ENCODE measurements around the gene DCST2. TPM values are rescaled to one million over a fixed set of nuclear protein-coding genes. Genes with fewer than 3 reads are reported as not detected.
"Not testable (repeated sequence)": the region's sequence is repeated elsewhere in the genome, so short reads cannot be mapped to it uniquely, and the experiment has no call there.

DCST2 gene
- total RNA-seq, 2 experiments from 2014 or later, result 0.18 to 0.40 TPM

- DNase-seq, result no peak
- no peaks in the 10 kb centered on the region for H3K9me3 Mint-ChIP-seq
- H3K27me3 Mint-ChIP-seq, result no peaks in the 10 kb centered on the region
- H3K4me1 Mint-ChIP-seq, result peaks cover 31% of the 10 kb centered on the region
- H3K27ac Mint-ChIP-seq, result no peak overlapping the region
- ChIA-PET POLR2A (interaction anchor here (0.8 to 13.2 kb wide), 5 partner anchors 9 to 43 kb away, joined by 3 to 203 read pairs (median 7); partner anchors contain the start of genes CKS1B and FLAD1), CTCF (interaction anchor here (0.6 to 11.4 kb wide), 9 partner anchors 13 to 64 kb away, joined by 3 to 139 read pairs (median 6); partner anchors contain the start of genes ADAM15 and FLAD1)
- no peak overlapping the region for H3K4me3 Mint-ChIP-seq
- H3K36me3 Mint-ChIP-seq (ENCODE audit: low read depth), result no peaks in the 10 kb centered on the region
These were observed 36.4 kb downstream of the DCST2 start for GRCh38 chr1:154996966-154997701.

GRCh38 chr1:154995301-154995983, 38.1 kb downstream of the DCST2 start:
- DNase-seq; H3K27me3 Mint-ChIP-seq; H3K36me3 Mint-ChIP-seq (ENCODE audit: low read depth); H3K27ac Mint-ChIP-seq; H3K4me3 Mint-ChIP-seq; H3K9me3 Mint-ChIP-seq: not testable (repeated sequence)
- CTCF ChIA-PET, result interaction anchor here (0.7 to 11.4 kb wide), 10 partner anchors 11 to 1485 kb away, joined by 3 to 139 read pairs (median 3); partner anchors contain the start of gene FLAD1
- POLR2A ChIA-PET, result interaction anchor here (1.2 to 13.2 kb wide), 6 partner anchors 13 to 41 kb away, joined by 3 to 203 read pairs (median 15); partner anchors contain the start of genes CKS1B, FLAD1 and PBXIP1
- peaks cover 31% of the 10 kb centered on the region for H3K4me1 Mint-ChIP-seq

DNA sequence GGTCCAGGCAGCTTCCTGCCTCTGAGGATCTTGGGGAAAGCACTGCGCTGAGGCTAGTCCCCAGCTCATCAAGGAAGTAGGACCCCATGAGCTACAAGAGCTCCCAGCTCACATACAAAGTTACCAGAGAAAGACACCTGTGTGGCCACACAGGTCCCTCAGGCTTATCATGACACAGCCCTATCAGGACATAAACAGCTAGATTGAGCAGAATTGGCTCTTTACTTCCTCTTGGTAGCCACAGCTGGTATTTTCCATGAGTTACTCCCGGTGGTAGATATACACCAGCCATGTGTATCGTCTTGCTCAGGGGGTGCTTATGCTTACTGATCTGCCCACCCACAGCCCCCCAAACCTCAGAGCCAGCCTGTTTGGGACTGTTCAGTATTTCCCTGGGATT, 39.0 kb downstream of the DCST2 start:
- Mint-ChIP-seq H3K4me1 (peaks cover 24% of the 10 kb centered on the region), H3K36me3 (ENCODE audit: low read depth) (peaks cover 10% of the 10 kb centered on the region)

DNA sequence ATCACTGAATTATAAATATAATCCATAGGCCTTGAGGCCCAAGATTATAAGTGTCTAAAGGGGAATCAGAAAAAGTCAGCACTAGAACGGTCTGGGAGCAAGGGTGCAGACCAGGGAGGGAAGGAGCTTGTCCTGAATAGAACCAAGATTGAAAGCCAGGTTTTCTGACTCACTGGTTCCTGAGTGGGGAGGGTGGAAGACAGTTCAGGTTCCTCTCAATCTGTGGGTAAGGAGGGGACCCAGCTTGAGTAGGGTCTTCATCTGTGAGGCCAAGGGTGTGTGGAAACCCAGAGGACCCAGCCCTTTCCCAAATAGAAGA, 39.4 kb downstream of the DCST2 start:
- DNase-seq, result no peak
- Mint-ChIP-seq H3K4me3 (no peak overlapping the region), H3K9me3 (no peaks in the 10 kb centered on the region), H3K4me1 (peaks cover 23% of the 10 kb centered on the region), H3K27ac (no peak overlapping the region), H3K36me3 (ENCODE audit: low read depth) (peaks cover 14% of the 10 kb centered on the region), H3K27me3 (no peaks in the 10 kb centered on the region)
- ChIA-PET CTCF (interaction anchor here (0.9 to 11.4 kb wide), 4 partner anchors 21 to 97 kb away, joined by 4 to 139 read pairs (median 6); no protein-coding TSS in a partner anchor), POLR2A (interaction anchor here (1.0 to 13.2 kb wide), 9 partner anchors 10 to 67 kb away, joined by 3 to 203 read pairs (median 4); partner anchors contain the start of genes CKS1B, FLAD1, PBXIP1 and PMVK)

More for the DNA sequence above, 39.0 kb downstream of the DCST2 start:
- Mint-ChIP-seq H3K4me3 (no peak overlapping the region), H3K27ac (no peak overlapping the region), H3K9me3 (no peaks in the 10 kb centered on the region), H3K27me3 (no peaks in the 10 kb centered on the region)
- POLR2A ChIA-PET, result interaction anchor here (1.0 to 13.2 kb wide), 8 partner anchors 10 to 67 kb away, joined by 3 to 203 read pairs (median 5); partner anchors contain the start of genes CKS1B, FLAD1 and PBXIP1
- no peak for DNase-seq
- CTCF ChIA-PET, result interaction anchor here (0.9 to 11.4 kb wide), 4 partner anchors 21 to 1486 kb away, joined by 3 to 139 read pairs (median 6); no protein-coding TSS in a partner anchor

- CTCF ChIA-PET, result interaction anchor here (0.9 to 11.4 kb wide), 5 partner anchors 22 to 98 kb away, joined by 3 to 139 read pairs (median 4); partner anchors contain the start of gene PYGO2
- H3K4me1 Mint-ChIP-seq, result peaks cover 22% of the 10 kb centered on the region
- no peaks in the 10 kb centered on the region for H3K9me3 Mint-ChIP-seq
- H3K27ac Mint-ChIP-seq, result no peak within 1 kb of the TSS
- POLR2A ChIA-PET, result interaction anchor here (0.7 to 13.2 kb wide), 9 partner anchors 9 to 78 kb away, joined by 3 to 203 read pairs (median 4); partner anchors contain the start of genes CKS1B, FLAD1, PBXIP1 and PMVK
- DNase-seq, result no peak
- no peak within 1 kb of the TSS for H3K4me3 Mint-ChIP-seq
- H3K36me3 Mint-ChIP-seq (ENCODE audit: low read depth), result peaks cover 19% of the 10 kb centered on the region
- no peaks in the 10 kb centered on the region for H3K27me3 Mint-ChIP-seq
These were observed 39.9 kb downstream of the DCST2 start, which contains the start of gene LENEP for GRCh38 chr1:154993572-154994268. LENEP (plus strand) TSS chr1:154993586; CDS start chr1:154993608, 22 bp downstream.

GRCh38 chr1:154992721-154993571, 40.6 kb downstream of the DCST2 start:
- no peaks in the 10 kb centered on the region for H3K9me3 Mint-ChIP-seq
- H3K4me1 Mint-ChIP-seq, result peaks cover 23% of the 10 kb centered on the region

GRCh38 chr1:154990276-154990675, 43.3 kb downstream of the DCST2 start:
- ChIA-PET CTCF (interaction anchor here (4.8 kb wide), 1 partner anchor 9 kb away, joined by 25 read pairs; no protein-coding TSS in a partner anchor), POLR2A (interaction anchor here (0.9 kb wide), 1 partner anchor 15 kb away, joined by 4 read pairs; the partner anchor contains the start of gene CKS1B)
- H3K27ac Mint-ChIP-seq, result no peak overlapping the region
- no peak for DNase-seq
- no peaks in the 10 kb centered on the region for H3K9me3 Mint-ChIP-seq
- no peak overlapping the region for H3K4me3 Mint-ChIP-seq
- H3K36me3 Mint-ChIP-seq (ENCODE audit: low read depth), result peaks cover 34% of the 10 kb centered on the region
- peaks cover 14% of the 10 kb centered on the region for H3K4me1 Mint-ChIP-seq
- H3K27me3 Mint-ChIP-seq, result no peaks in the 10 kb centered on the region

More at GRCh38 chr1:154992721-154993571, 40.6 kb downstream of the DCST2 start:
- CTCF ChIA-PET, result interaction anchor here (1.0 to 11.4 kb wide), 4 partner anchors 22 to 92 kb away, joined by 3 to 139 read pairs (median 6); partner anchors contain the start of gene PYGO2
- POLR2A ChIA-PET, result interaction anchor here (0.7 to 13.2 kb wide), 6 partner anchors 8 to 79 kb away, joined by 3 to 203 read pairs (median 14); partner anchors contain the start of genes CKS1B, FLAD1 and PMVK
- H3K36me3 Mint-ChIP-seq (ENCODE audit: low read depth), result peaks cover 26% of the 10 kb centered on the region
- no peak overlapping the region for H3K4me3 Mint-ChIP-seq
- no peak overlapping the region for H3K27ac Mint-ChIP-seq
- DNase-seq, result no peak
- H3K27me3 Mint-ChIP-seq, result no peaks in the 10 kb centered on the region

GRCh38 chr1:154989195-154989860, 44.3 kb downstream of the DCST2 start:
- no peak overlapping the region for H3K27ac Mint-ChIP-seq
- peaks cover 20% of the 10 kb centered on the region for H3K4me1 Mint-ChIP-seq
- no peaks in the 10 kb centered on the region for H3K9me3 Mint-ChIP-seq
- DNase-seq, result no peak
- peaks cover 34% of the 10 kb centered on the region for H3K36me3 Mint-ChIP-seq (ENCODE audit: low read depth)
- ChIA-PET CTCF (interaction anchor here (2.0 to 4.8 kb wide), 2 partner anchors 10 to 28 kb away, joined by 16 to 25 read pairs; no protein-coding TSS in a partner anchor), POLR2A (interaction anchor here (2.2 kb wide), 1 partner anchor 15 kb away, joined by 12 read pairs; the partner anchor contains the start of gene CKS1B)
- H3K27me3 Mint-ChIP-seq, result no peaks in the 10 kb centered on the region
- no peak overlapping the region for H3K4me3 Mint-ChIP-seq

- H3K9me3 Mint-ChIP-seq, result no peaks in the 10 kb centered on the region
- POLR2A ChIA-PET, result interaction anchor here (0.7 to 2.2 kb wide), 7 partner anchors 8 to 34 kb away, joined by 3 to 12 read pairs (median 3); partner anchors contain the start of gene CKS1B
- no peak overlapping the region for H3K27ac Mint-ChIP-seq
- H3K36me3 Mint-ChIP-seq (ENCODE audit: low read depth), result peaks cover 34% of the 10 kb centered on the region
- H3K4me3 Mint-ChIP-seq, result no peak overlapping the region
- no peak for DNase-seq
- no peaks in the 10 kb centered on the region for H3K27me3 Mint-ChIP-seq
- peaks cover 25% of the 10 kb centered on the region for H3K4me1 Mint-ChIP-seq
- CTCF ChIA-PET, result interaction anchor here (0.7 to 4.8 kb wide), 5 partner anchors 11 to 429 kb away, joined by 3 to 25 read pairs (median 3); no protein-coding TSS in a partner anchor
These were observed 45.3 kb downstream of the DCST2 start for GRCh38 chr1:154988058-154988954.

- H3K27ac Mint-ChIP-seq, result no peak overlapping the region
- H3K27me3 Mint-ChIP-seq, result no peaks in the 10 kb centered on the region
These were observed 46.3 kb downstream of the DCST2 start for GRCh38 chr1:154987326-154987725.

More at GRCh38 chr1:154987326-154987725, 46.3 kb downstream of the DCST2 start:
- DNase-seq, result no peak
- Mint-ChIP-seq H3K36me3 (ENCODE audit: low read depth) (peaks cover 34% of the 10 kb centered on the region), H3K4me3 (no peak overlapping the region), H3K4me1 (peaks cover 25% of the 10 kb centered on the region), H3K9me3 (no peaks in the 10 kb centered on the region)
- ChIA-PET POLR2A (interaction anchor here (0.6 to 2.2 kb wide), 8 partner anchors 9 to 635 kb away, joined by 3 to 12 read pairs (median 3); partner anchors contain the start of gene CKS1B), CTCF (interaction anchor here (0.7 to 4.8 kb wide), 4 partner anchors 12 to 104 kb away, joined by 3 to 25 read pairs (median 10); no protein-coding TSS in a partner anchor)
